CD4-positive, alpha-beta T cell (primary cell): ENCODE results near the gene ATRNL1. TPM values are rescaled to one million over a fixed set of nuclear protein-coding genes. Genes with fewer than 3 reads are reported as not detected.

Experiments used
- ATAC-seq: fragments of 200-7000 bp; cut with Tn5 transposase; one replicate; pipeline ENCODE4 v1.10.0; 2022; ENCODE audit warnings: mild to moderate bottlenecking; ENCODE audit not compliant: poor library complexity
- CTCF ChIA-PET: fragments of 350-600 bp; sonication (Branson Sonifier 250); formaldehyde crosslinking; loops from one replicate; lab custom pipeline; 2021; ENCODE audit warnings: antibody characterized with exemption, inconsistent platforms; lab: Charles Lee
- POLR2A ChIA-PET: fragments of 350-600 bp; sonication (Branson Sonifier 250); formaldehyde crosslinking; loops from one replicate; lab custom pipeline; 2021; ENCODE audit warnings: antibody characterized with exemption, inconsistent platforms; lab: Charles Lee
- DNase-seq, 14 experiments: peaks; one replicate each; pipeline ENCODE4 v3.0.0-alpha.2; 2013 to 2020; ENCODE audit warnings: mixed read lengths in 2 of 14
- H3K27ac ChIP-seq, 2 donors: one replicate each; pipeline versions ENCODE4 v1.5.1 to v1.7.0; 2013; ENCODE audit warnings: low read length in 2 of 2, low read depth in 1 of 2, mild to moderate bottlenecking in 1 of 2
- H3K27me3 ChIP-seq, 2 experiments: 1 replicate in 1 of 2; 2 replicates in 1 of 2; pipeline versions ENCODE4 v1.6.1 to v1.7.0; 2013; ENCODE audit warnings: low read length in 2 of 2, control low read depth in 1 of 2, mild to moderate bottlenecking in 1 of 2, moderate library complexity in 1 of 2; ENCODE audit not compliant: insufficient read depth in 2 of 2, control insufficient read depth in 1 of 2
- H3K36me3 ChIP-seq: one replicate; pipeline ENCODE4 v1.6.1; 2013; ENCODE audit warnings: low read length, control low read depth; ENCODE audit not compliant: insufficient read depth
- H3K4me1 ChIP-seq: one replicate; pipeline ENCODE4 v1.6.1; 2013; ENCODE audit warnings: low read length, control low read depth; ENCODE audit not compliant: insufficient read depth
- H3K4me3 ChIP-seq: one replicate; pipeline ENCODE4 v1.5.1; 2013; ENCODE audit warnings: mild to moderate bottlenecking, low read length, moderate library complexity
- H3K9me3 ChIP-seq, 2 experiments: 1 replicate in 1 of 2; 2 replicates in 1 of 2; pipeline versions ENCODE4 v1.6.1 to v1.7.0; 2013; ENCODE audit warnings: low read length in 2 of 2, mild to moderate bottlenecking in 2 of 2, control low read depth in 1 of 2, moderate library complexity in 1 of 2; ENCODE audit not compliant: control insufficient read depth in 1 of 2, insufficient read depth in 1 of 2
- H3K27ac Mint-ChIP-seq: one replicate; pipeline ENCODE4 v1.8.0; 2020; ENCODE audit warnings: mixed read lengths
- H3K27me3 Mint-ChIP-seq: one replicate; pipeline ENCODE4 v1.8.0; 2021; ENCODE audit warnings: mixed read lengths
- H3K36me3 Mint-ChIP-seq: one replicate; pipeline ENCODE4 v1.8.0; 2021; ENCODE audit warnings: low read depth, mixed read lengths
- H3K4me1 Mint-ChIP-seq: one replicate; pipeline ENCODE4 v1.8.0; 2021; ENCODE audit warnings: low read depth, mixed read lengths
- H3K4me3 Mint-ChIP-seq: one replicate; pipeline ENCODE4 v1.8.0; 2020; ENCODE audit warnings: mild to moderate bottlenecking, mixed read lengths
- H3K9me3 Mint-ChIP-seq: one replicate; pipeline ENCODE4 v1.8.0; 2020; ENCODE audit warnings: mixed read lengths
- intact Hi-C, 2 experiments: fragments of 100-400 bp; cut with DNase I in 1 of 2; cut with micrococcal nuclease in 1 of 2; formaldehyde crosslinking; loops; one replicate each; pipeline versions ENCODE4 v1.15.1 to v1.9.0; 2023 to 2025; cut with DNase I, micrococcal nuclease
- total RNA-seq, 174 experiments: library from RNA in 2 of 174; stranded (reverse) in 2 of 174; gene quantifications; one replicate each; pipeline ENCODE4 v1.2.3 and lab custom pipeline; 2021 to 2026
- TF ChIP-seq, protein P1 (sequence below): fragments of 200-600 bp; IDR thresholded peaks from one replicate; pipeline ENCODE4 v1.8.0; 2022; ENCODE audit warnings: antibody characterized with exemption, mild to moderate bottlenecking

Gene ATRNL1
- total RNA-seq, 2 experiments from 2014 or later = not detected

DNA sequence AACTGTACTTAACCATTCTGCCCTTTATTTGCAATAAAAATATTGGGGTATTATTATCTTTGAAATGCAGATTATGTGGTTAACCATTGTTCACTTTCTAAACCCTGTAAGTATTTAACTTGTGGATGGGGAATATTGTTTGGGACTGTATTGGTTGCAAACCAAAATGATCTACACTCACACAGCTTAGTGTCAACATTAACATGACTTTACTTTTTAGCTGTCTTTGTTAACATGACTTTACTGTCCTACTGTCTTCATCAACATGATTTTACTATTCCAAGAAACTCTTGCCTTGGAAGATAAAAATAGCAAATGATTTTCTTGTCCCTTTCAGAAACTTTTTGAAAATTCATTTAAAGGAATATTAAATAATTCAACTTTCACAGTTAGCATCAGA is 708.3 kb downstream of the ATRNL1 start:
- H3K4me3 ChIP-seq = no peak overlapping the region
- Mint-ChIP-seq H3K27me3 (peaks cover 5% of the 10 kb centered on the region), H3K27ac (no peak overlapping the region), H3K36me3 (no peaks in the 10 kb centered on the region), H3K9me3 (peaks cover 3% of the 10 kb centered on the region), H3K4me3 (no peak overlapping the region), H3K4me1 (no peaks in the 10 kb centered on the region)
- peaks cover 0 to 9% of the 10 kb centered on the region in 2 experiments for H3K9me3 ChIP-seq
- no peaks in the 10 kb centered on the region for H3K27me3 ChIP-seq
- CTCF ChIA-PET = no interaction called here
- intact Hi-C loops = no loop called here
- no peak overlapping the region for H3K27ac ChIP-seq
- H3K36me3 ChIP-seq = no peaks in the 10 kb centered on the region
- ATAC-seq (no peak), DNase-seq (no peak)
- H3K4me1 ChIP-seq = no peaks in the 10 kb centered on the region
- TF ChIP-seq, protein P1, sequence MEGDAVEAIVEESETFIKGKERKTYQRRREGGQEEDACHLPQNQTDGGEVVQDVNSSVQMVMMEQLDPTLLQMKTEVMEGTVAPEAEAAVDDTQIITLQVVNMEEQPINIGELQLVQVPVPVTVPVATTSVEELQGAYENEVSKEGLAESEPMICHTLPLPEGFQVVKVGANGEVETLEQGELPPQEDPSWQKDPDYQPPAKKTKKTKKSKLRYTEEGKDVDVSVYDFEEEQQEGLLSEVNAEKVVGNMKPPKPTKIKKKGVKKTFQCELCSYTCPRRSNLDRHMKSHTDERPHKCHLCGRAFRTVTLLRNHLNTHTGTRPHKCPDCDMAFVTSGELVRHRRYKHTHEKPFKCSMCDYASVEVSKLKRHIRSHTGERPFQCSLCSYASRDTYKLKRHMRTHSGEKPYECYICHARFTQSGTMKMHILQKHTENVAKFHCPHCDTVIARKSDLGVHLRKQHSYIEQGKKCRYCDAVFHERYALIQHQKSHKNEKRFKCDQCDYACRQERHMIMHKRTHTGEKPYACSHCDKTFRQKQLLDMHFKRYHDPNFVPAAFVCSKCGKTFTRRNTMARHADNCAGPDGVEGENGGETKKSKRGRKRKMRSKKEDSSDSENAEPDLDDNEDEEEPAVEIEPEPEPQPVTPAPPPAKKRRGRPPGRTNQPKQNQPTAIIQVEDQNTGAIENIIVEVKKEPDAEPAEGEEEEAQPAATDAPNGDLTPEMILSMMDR = no peak
- POLR2A ChIA-PET = no interaction called here

DNA sequence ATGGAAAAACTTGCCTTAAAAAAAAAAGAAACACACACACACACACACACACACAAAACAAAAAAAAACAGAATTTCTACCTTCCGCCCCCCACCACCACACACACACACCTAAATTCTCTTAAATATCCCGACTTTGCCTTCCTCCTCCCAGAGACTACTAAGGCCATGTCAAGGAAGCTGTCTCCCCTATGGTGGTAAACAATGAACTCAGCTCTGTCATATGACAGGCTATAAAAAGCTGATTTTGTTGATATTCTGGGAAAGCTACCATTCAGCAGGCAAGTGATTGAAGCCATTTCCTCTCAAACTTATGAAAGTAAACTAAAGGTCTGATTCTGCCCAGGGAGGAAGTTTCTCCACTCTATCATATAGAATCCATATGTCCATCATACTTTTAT is 708.8 kb downstream of the ATRNL1 start:
- Mint-ChIP-seq H3K27me3 (peaks cover 5% of the 10 kb centered on the region), H3K27ac (no peak overlapping the region), H3K4me3 (no peak overlapping the region), H3K4me1 (no peaks in the 10 kb centered on the region), H3K36me3 (no peaks in the 10 kb centered on the region), H3K9me3 (peaks cover 3% of the 10 kb centered on the region)
- TF ChIP-seq, protein P1 = no peak
- CTCF ChIA-PET = no interaction called here
- no peak overlapping the region for H3K4me3 ChIP-seq
- H3K9me3 ChIP-seq = peaks cover 0 to 9% of the 10 kb centered on the region in 2 experiments
- H3K4me1 ChIP-seq = no peaks in the 10 kb centered on the region
- POLR2A ChIA-PET = no interaction called here
- DNase-seq (no peak), ATAC-seq (no peak)
- H3K27ac ChIP-seq = no peak overlapping the region
- intact Hi-C loops = no loop called here
- no peaks in the 10 kb centered on the region for H3K27me3 ChIP-seq
- H3K36me3 ChIP-seq = no peaks in the 10 kb centered on the region

DNA sequence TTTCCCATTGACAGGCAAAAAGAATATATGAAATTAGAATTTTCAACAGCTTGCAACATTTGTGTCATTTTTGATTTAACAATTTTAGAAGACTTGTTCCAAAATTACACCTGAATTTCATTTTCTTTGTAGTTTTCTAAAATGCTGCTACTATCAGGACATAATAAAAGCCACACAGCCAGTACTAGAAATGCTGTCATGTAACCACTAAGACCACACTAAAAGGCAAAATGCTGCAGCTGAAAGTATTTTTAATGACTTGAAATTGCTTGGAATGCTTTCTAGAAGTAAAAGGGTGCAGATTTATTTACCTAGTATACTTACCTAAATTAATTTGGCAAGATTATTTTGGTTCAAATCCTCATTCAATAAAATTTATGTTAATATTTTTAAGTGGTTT is 709.7 kb downstream of the ATRNL1 start:
- TF ChIP-seq, protein P1 = no peak
- Histone ChIP-seq H3K4me1 (no peaks in the 10 kb centered on the region), H3K9me3 (peaks cover 0 to 7% of the 10 kb centered on the region in 2 experiments), H3K36me3 (no peaks in the 10 kb centered on the region), H3K27ac (no peak overlapping the region), H3K27me3 (no peaks in the 10 kb centered on the region), H3K4me3 (no peak overlapping the region)
- CTCF ChIA-PET = no interaction called here
- POLR2A ChIA-PET = no interaction called here
- ATAC-seq (no peak), DNase-seq (no peak)
- H3K4me3 Mint-ChIP-seq = no peak overlapping the region
- no peaks in the 10 kb centered on the region for H3K36me3 Mint-ChIP-seq
- no peaks in the 10 kb centered on the region for H3K4me1 Mint-ChIP-seq
- peaks cover 3% of the 10 kb centered on the region for H3K9me3 Mint-ChIP-seq
- H3K27ac Mint-ChIP-seq = no peak overlapping the region
- H3K27me3 Mint-ChIP-seq = peaks cover 5% of the 10 kb centered on the region
- intact Hi-C loops = no loop called here
